HEK293T (cell line): ENCODE data around the gene EIF4E3.

Experiments
- CTCF ChIA-PET: fragments of 350-600 bp; formaldehyde crosslinking; extraction: SDS; loops from one replicate; lab custom pipeline; 2021; ENCODE audit warnings: antibody characterized with exemption, inconsistent platforms; lab: Yijun Ruan, JAX
- POLR2A ChIA-PET: fragments of 350-600 bp; formaldehyde crosslinking; extraction: SDS; loops from one replicate; lab custom pipeline; 2020; ENCODE audit warnings: antibody characterized with exemption, inconsistent platforms; lab: Yijun Ruan, JAX
- DNase-seq: peaks from one replicate; pipeline ENCODE4 v3.0.0; 2012; ENCODE audit warnings: mixed read lengths; ENCODE audit errors: extremely low spot score
- ARNT ChIP-seq: fragments of 450-650 bp; IDR thresholded peaks from 2 replicates; pipeline ENCODE4 v1.6.1; 2017; ENCODE audit warnings: mild to moderate bottlenecking
- BHLHE40 ChIP-seq: fragments of 450-650 bp; IDR thresholded peaks from 2 replicates; pipeline ENCODE4 v1.6.1; 2016; ENCODE audit warnings: mild to moderate bottlenecking, moderate library complexity, borderline replicate concordance
- CTBP1 ChIP-seq: fragments of 450-650 bp; IDR thresholded peaks from 2 replicates; pipeline ENCODE4 v1.6.1; 2016; ENCODE audit warnings: borderline replicate concordance
- ELF4 ChIP-seq: fragments of 450-650 bp; IDR thresholded peaks from 2 replicates; pipeline ENCODE4 v1.6.1; 2017; ENCODE audit warnings: antibody characterized with exemption
- FOXA1 ChIP-seq: fragments of 450-650 bp; IDR thresholded peaks from 2 replicates; pipeline ENCODE4 v1.6.1; 2016; ENCODE audit warnings: mild to moderate bottlenecking
- FOXK2 ChIP-seq: fragments of 450-650 bp; IDR thresholded peaks from 2 replicates; pipeline ENCODE4 v1.6.1; 2016; ENCODE audit warnings: mild to moderate bottlenecking
- FOXM1 ChIP-seq: fragments of 450-650 bp; IDR thresholded peaks from 2 replicates; pipeline ENCODE4 v1.6.1; 2017; ENCODE audit warnings: mild to moderate bottlenecking, borderline replicate concordance
- HDGF ChIP-seq: fragments of 450-650 bp; IDR thresholded peaks from 2 replicates; pipeline ENCODE4 v1.6.1; 2017; ENCODE audit warnings: antibody characterized with exemption, borderline replicate concordance
- L3MBTL2 ChIP-seq: fragments of 450-650 bp; conservative IDR thresholded peaks from 2 replicates; pipeline ENCODE4 v1.6.1; 2016; ENCODE audit warnings: mild to moderate bottlenecking
- LEF1 ChIP-seq: fragments of 450-650 bp; IDR thresholded peaks from 2 replicates; pipeline ENCODE4 v1.6.1; 2017; ENCODE audit warnings: mild to moderate bottlenecking, borderline replicate concordance
- NFRKB ChIP-seq: fragments of 450-650 bp; IDR thresholded peaks from 2 replicates; pipeline ENCODE4 v1.6.1; 2016; ENCODE audit warnings: mild to moderate bottlenecking, moderate library complexity
- SP1 ChIP-seq: fragments of 450-650 bp; IDR thresholded peaks from 2 replicates; pipeline ENCODE4 v1.6.1; 2017
- SUZ12 ChIP-seq: fragments of 450-650 bp; IDR thresholded peaks from 2 replicates; pipeline ENCODE4 v1.6.1; 2016; ENCODE audit warnings: mild to moderate bottlenecking
- TARDBP ChIP-seq: fragments of 450-650 bp; IDR thresholded peaks from 2 replicates; pipeline ENCODE4 v1.6.1; 2016
- ZNF384 ChIP-seq: fragments of 450-650 bp; IDR thresholded peaks from 2 replicates; pipeline ENCODE4 v1.6.1; 2016
- TF ChIP-seq, protein P1 (sequence below): fragments of 450-650 bp; IDR thresholded peaks from 2 replicates; pipeline ENCODE4 v1.6.1; 2016

EIF4E3 gene

DNA sequence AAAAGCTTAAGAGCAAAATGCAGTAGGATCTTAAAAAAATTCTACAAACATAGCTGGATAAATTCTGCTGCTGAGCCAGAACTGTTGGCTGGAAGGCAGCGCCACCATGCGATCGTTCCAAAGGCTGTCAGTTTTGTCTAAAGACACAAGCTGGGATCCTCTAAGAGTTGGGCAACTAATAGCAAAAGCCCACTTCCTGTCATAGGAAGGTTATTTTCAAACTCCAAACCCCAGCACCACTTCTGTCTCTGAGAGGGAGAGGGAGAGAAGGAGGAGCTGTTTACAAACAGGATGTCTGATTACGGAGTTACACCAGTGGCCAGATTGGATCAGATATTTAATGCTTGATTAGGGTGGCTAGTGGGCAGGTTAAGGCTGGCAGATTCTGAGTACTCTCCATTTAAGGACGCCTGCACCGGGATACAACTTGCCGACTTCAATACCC, 44.0 kb downstream of the EIF4E3 start:
- TF ChIP-seq TARDBP (no peak), SP1 (no peak), L3MBTL2 (no peak), LEF1 (no peak), FOXK2 (no peak), SUZ12 (no peak), NFRKB (no peak), ARNT (no peak), FOXA1 (no peak)
- TF ChIP-seq, protein P1, sequence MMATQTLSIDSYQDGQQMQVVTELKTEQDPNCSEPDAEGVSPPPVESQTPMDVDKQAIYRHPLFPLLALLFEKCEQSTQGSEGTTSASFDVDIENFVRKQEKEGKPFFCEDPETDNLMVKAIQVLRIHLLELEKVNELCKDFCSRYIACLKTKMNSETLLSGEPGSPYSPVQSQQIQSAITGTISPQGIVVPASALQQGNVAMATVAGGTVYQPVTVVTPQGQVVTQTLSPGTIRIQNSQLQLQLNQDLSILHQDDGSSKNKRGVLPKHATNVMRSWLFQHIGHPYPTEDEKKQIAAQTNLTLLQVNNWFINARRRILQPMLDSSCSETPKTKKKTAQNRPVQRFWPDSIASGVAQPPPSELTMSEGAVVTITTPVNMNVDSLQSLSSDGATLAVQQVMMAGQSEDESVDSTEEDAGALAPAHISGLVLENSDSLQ = no peak
- POLR2A ChIA-PET = interaction anchor here (1.0 kb wide), 1 partner anchor 99 kb away, joined by 3 read pairs; no protein-coding TSS in a partner anchor
- CTCF ChIA-PET = interaction anchor here (0.6 to 1.4 kb wide), 6 partner anchors 11 to 21 kb away, joined by 3 to 10 read pairs (median 4); no protein-coding TSS in a partner anchor
- DNase-seq = peak; percentile 64

- POLR2A ChIA-PET = interaction anchor here (1.0 kb wide), 1 partner anchor 98 kb away, joined by 3 read pairs; no protein-coding TSS in a partner anchor
- CTCF ChIA-PET = interaction anchor here (0.6 to 1.4 kb wide), 3 partner anchors 12 to 20 kb away, joined by 3 to 10 read pairs (median 4); no protein-coding TSS in a partner anchor
- TF ChIP-seq BHLHE40 (no peak), ELF4 (no peak), ARNT (no peak), FOXA1 (no peak), L3MBTL2 (no peak), ZNF384 (no peak), HDGF (no peak), LEF1 (no peak), SP1 (no peak), NFRKB (no peak), SUZ12 (no peak)
- DNase-seq = no peak
Observed at GRCh38 chr3:71680603-71681002, 44.6 kb downstream of the EIF4E3 start.

- ChIA-PET POLR2A (no interaction called here), CTCF (no interaction called here)
- TF ChIP-seq SUZ12 (no peak), ARNT (no peak), SP1 (no peak), CTBP1 (no peak), HDGF (no peak), BHLHE40 (no peak), TARDBP (no peak), NFRKB (no peak), ELF4 (no peak), FOXK2 (no peak), FOXM1 (no peak), FOXA1 (no peak), LEF1 (no peak), L3MBTL2 (no peak)
- TF ChIP-seq, protein P1 = no peak
- DNase-seq = no peak
Observed at GRCh38 chr3:71676931-71677330, 48.3 kb downstream of the EIF4E3 start.

- TF ChIP-seq FOXA1 = no peak
- no peak for TF ChIP-seq ZNF384
- TF ChIP-seq CTBP1 = no peak
- no peak for TF ChIP-seq LEF1
- no peak for TF ChIP-seq ELF4
- TF ChIP-seq FOXK2 = no peak
- no peak for TF ChIP-seq FOXM1
- TF ChIP-seq, protein P1 = no peak
- TF ChIP-seq ARNT = no peak
- TF ChIP-seq L3MBTL2 = no peak
- no peak for TF ChIP-seq SUZ12
- TF ChIP-seq NFRKB = no peak
- no peak for TF ChIP-seq SP1
- no peak for TF ChIP-seq HDGF
- no peak for TF ChIP-seq TARDBP
- DNase-seq = no peak
- POLR2A ChIA-PET = no interaction called here
- CTCF ChIA-PET = no interaction called here
Observed at GRCh38 chr3:71673486-71673885, 51.7 kb downstream of the EIF4E3 start.

- no peak for TF ChIP-seq TARDBP
- TF ChIP-seq SUZ12 = no peak
- TF ChIP-seq, protein P1 = no peak
- no peak for TF ChIP-seq BHLHE40
- no peak for TF ChIP-seq LEF1
- TF ChIP-seq FOXM1 = no peak
- no peak for TF ChIP-seq SP1
- TF ChIP-seq FOXK2 = no peak
- POLR2A ChIA-PET = no interaction called here
- DNase-seq = no peak
- CTCF ChIA-PET = no interaction called here
Observed at GRCh38 chr3:71672807-71673206, 52.4 kb downstream of the EIF4E3 start.

- DNase-seq = no peak
- ChIA-PET POLR2A (no interaction called here), CTCF (no interaction called here)
- TF ChIP-seq FOXK2 (no peak), HDGF (no peak), SP1 (no peak), BHLHE40 (no peak), NFRKB (no peak), SUZ12 (no peak), FOXA1 (no peak), ARNT (no peak), ZNF384 (no peak), ELF4 (no peak), FOXM1 (no peak), LEF1 (no peak), TARDBP (no peak), L3MBTL2 (no peak), CTBP1 (no peak)
- TF ChIP-seq, protein P1 = no peak
Observed at GRCh38 chr3:71672340-71672739, 52.9 kb downstream of the EIF4E3 start.
